M059J (cell line): Measurements from ENCODE around the gene ARRDC3. TPM values are rescaled to one million over a fixed set of nuclear protein-coding genes. Genes with fewer than 3 reads are reported as not detected.

Experiments used
- DNase-seq: peaks from one replicate; pipeline ENCODE4 v3.0.0-alpha.2; 2012; ENCODE audit warnings: low read depth
- total RNA-seq: library from RNA; depleted of rRNA; stranded (reverse); fragments of >200 nt; shearing (Covaris generic); gene quantifications from 2 replicates; pipeline ENCODE4 v1.2.3, GENCODE V29; 2014

Gene ARRDC3
- total RNA-seq, 1 experiment from 2014 or later: 60.2 TPM

DNA sequence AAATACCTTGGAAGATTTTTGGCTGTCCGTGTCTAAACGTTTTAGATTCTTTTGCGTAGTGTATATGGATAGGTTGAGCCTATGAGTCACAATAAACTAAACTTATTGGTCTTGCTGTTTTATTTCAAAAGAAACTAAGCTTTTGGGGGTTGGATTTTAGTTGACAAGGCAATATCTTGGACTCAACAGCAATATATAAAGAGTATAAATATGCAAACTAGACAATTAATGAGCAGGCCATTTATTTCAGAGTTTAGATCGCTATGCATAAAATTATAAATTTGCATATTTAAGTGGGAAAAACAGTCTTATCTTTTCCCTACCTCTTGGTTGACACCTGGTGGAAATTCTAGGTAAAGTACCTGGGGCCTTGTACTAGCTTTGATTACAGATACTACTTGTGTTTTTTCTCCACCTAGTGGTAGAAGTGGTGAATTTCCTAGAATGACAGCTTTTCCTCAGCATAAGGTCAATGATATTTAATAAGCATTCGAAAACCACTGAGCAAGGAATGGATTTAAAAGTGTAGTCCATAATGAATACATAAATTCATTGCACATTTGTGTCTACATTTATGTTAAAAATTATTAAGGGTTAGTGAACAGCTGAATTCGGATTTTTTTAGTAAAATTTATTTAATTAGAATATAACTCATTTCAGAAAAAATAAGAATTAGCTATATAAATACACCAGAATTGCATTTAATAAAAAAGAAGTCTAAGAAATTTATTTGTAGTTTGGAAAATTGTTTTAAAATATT, 1.7 kb upstream of the ARRDC3 start:
- peak; percentile 91 for DNase-seq

DNA sequence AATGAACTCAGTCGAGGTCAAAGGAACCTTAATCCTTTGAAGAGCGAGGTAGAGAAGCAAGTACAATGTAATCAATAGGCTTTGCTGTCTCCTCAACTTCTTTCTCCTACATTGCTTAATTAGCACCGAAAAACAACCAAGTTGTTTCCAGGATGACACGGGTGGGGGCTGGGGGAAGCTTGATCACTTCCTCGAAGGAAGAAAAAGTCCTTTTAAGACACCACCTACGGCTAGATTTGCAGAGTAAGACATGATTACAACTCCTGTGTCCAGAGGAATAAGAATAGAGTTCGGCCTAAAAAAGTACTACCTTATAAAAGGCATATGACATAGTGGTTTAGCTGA, 811 bp upstream of the ARRDC3 start:
- peak; percentile 49 for DNase-seq

- DNase-seq: peak; percentile 63
Measured at GRCh38 chr5:91382530-91383026, 539 bp downstream of the ARRDC3 start.

GRCh38 chr5:91381774-91382359, 1.2 kb downstream of the ARRDC3 start:
- DNase-seq: peak; percentile 89

DNA sequence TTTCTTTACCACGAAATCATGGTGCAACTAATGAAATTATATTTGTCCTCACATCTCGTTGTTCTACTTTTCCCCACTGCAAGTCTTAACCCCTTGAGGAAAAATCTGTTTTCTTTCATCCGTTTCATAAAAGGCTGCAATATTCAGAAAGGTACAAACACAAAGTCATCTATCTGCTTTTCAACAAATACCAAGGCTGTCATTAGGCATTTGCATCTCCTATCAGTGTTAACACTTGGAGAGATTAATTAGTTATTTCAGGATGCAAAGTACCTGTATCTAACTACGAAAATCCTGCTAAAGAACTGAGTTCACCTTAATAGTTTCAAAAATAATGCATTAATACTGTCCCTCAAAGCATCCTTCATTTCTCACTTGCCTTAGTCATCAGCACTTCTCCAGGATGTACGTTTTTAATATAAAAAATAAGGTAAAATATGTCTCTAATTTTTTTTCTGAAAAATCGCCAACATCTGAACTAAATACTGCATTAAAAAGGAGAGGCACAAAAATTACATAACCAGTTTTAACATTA, 1.8 kb downstream of the ARRDC3 start:
- no peak for DNase-seq

- peak; percentile 96 for DNase-seq
Measured at GRCh38 chr5:91380491-91381238, 2.5 kb downstream of the ARRDC3 start.

DNA sequence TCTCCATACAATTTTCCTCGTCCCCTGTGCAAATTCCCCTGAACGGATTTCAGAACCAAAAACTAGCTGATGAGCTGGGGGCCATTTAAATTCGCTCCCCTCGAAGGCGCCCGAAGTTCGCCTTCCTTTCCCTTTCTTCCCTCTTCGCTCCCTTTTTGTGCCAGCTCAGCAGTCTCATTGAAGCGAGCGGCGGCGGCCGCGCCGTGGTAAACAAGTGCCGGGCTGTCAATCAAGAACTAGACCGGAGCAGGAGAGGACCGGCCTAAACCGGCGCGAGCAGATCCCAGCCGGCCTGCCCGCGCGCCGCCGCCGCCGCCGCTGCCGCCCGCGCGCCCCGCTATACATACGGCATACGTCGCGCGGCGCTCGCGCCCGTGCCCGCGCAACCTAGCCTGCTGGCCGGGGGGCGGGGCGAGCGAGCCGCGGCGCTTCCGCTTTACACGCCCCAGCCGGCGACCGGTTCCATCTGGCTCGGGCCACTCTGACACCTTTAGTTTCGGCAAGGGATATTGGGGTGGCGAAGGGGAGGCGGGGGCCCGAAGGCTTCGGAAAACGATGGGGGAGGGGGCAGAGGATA, 3.1 kb downstream of the ARRDC3 start:
- DNase-seq: peak; percentile 91

DNA sequence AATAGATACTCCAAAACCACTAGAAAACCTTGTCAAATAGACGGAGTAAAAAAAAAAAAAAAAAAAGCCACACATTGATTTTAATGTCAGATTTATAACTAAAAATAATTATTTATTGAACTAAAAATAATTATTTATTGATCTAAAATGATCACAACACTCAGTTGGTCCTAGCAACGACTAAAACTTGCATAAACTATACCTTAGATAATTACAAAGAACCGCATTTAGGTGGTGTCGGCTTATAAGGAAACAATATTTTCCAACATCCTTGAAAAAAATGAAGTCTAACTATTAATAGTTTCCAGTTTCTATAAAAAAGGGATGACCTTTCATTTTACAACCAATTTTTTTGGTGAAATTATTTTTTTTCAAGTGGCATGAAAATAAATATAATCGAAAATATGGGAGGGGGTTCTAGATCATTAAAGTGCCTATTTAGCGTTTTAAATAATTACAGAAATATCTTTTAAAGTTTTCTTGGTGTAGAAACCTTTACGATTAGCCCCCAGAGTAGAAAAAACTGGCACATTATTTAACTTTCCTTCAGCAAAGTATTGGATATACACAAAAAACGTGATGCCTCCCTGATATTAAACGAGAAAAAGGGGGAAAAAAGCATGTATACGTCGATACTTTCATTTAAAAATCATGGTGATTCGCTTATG, 3.7 kb downstream of the ARRDC3 start:
- DNase-seq: no peak

DNA sequence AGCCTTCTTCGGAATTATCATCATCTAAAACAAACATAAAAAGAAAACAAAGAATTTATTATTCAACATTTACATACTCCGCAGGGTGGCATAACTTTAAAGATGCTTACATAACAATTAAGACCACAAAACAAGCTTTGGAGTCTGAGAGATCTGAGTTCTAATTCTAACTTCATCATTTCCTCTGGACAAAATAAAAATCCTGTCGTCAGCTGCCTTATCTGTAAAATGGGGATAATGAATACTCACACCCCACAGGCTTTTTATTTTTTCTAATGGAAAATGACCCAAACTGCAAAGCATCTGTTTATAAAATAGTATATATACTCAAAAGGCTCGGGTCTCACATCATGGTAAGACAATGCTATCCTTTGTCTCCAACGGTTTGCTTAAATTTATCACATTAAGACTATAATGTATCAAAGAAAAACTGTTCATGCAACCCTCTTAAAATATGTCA, 4.3 kb downstream of the ARRDC3 start:
- no peak for DNase-seq

GRCh38 chr5:91374893-91375520, 8.1 kb downstream of the ARRDC3 start:
- no peak for DNase-seq

GRCh38 chr5:91373600-91373999, 9.5 kb downstream of the ARRDC3 start:
- no peak for DNase-seq

DNA sequence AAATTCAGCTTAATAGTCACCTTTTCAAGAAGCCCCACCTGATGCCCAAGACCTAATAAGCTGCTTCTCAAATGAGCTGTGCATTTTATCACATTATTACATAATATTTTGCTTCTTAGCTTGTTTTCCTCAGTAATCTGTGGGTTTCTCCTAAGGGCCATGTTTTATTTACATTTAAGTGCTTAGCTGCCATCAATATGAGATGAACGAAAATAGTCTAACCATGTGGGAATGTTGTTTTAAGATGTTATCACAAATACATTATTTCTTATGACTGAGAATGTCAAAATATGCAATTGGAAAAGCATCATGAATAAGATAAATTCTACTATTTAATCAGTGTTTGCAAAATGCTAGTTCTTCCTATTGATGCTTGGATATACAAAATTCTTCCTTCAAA, 10.1 kb downstream of the ARRDC3 start:
- no peak for DNase-seq

GRCh38 chr5:91369480-91369879, 13.6 kb downstream of the ARRDC3 start:
- DNase-seq: no peak

DNA sequence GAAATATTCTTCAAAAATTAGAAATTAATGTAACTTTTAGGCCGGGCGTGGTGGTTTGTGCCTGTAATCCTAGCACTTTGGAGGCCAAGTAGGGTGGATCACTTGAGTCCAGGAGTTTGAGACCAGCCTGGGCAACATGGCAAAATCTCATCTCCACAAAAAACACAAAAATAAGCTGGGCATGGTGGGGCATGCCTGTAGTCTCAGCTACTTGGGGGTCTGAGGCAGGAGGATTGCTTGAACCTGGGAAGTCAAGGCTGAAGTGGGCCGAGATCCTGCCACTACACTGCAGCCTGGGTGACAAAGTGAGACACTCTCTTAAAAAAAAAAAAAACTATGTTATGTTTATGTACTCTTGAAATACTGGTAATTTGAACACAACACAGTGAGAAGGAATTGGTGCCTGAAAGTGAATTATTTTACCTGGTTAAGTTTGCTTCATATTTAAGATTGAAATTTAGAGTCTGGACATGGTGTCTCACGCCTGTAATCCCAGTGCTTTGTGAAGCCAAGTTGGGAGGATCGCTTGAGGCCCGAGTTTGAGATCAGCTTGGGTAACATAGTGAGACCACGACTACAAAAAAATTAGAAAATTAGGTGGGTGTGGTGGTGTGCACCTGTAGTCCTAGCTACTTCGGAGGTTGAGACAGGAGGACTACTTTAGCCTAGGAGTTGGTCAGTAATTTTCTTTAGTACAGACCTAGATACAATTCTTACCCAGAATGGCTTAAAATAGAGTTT, 15.0 kb downstream of the ARRDC3 start:
- no peak for DNase-seq

GRCh38 chr5:91367344-91367743, 15.8 kb downstream of the ARRDC3 start:
- DNase-seq: no peak

DNA sequence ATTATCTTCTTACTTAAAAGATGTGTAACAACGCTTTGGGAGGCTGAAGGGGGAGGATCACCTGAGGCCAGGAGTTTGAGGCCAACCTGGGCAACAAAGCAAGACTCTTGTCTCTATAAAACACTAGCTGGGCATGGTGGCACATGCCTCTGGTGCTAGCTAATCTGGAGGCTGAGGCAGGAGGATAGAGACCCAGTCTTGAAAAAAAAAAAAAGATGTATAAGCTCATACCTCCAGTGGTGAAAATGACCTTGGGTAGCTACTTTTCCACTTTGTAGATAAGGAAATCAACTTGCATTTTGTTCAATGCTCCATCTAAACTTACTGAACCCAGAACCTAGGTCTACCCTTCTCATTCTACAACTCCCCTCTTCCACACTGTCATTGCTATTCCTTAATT, 16.6 kb downstream of the ARRDC3 start:
- DNase-seq: no peak

DNA sequence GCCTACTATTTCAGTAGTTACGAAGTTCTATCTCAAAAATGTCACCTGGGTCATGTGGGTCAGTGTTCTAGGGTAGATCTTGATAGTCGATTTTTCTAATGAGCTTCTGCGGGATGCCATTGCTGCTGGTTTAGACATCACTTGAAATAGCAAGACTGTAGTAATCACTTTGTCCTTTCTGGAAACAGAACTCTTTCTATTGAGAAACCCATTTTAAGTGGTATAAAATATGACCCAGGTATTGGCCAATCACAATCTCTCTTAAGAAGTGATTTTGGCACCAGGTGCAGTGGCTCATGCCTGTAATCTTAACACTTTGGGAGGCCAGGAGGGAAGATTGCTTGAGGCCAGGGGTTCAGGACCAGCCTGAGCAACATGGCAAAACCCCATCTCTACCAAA, 17.6 kb downstream of the ARRDC3 start:
- no peak for DNase-seq

- no peak for DNase-seq
Measured at GRCh38 chr5:91362935-91363334, 20.2 kb downstream of the ARRDC3 start.

DNA sequence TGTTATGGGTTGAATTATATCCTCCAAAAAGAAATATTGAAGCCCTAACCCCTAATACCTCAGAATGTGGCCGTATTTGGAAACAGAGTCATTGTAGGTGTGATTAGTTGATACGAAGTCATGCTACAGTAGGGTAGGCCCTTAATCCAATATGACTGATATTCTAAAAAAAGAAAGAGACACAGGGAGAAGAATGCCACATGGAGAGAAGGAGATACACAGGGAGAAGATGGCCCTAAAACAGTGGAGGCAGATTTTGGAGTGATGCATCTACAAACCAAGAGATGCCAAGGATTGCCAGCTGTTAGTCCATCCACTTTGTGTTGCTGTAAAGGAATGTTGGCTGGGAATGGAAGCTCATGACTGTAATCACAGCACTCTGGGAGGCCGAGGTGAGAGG, 21.3 kb downstream of the ARRDC3 start:
- no peak for DNase-seq

- DNase-seq: peak; percentile 70
Measured at GRCh38 chr5:91361055-91361701, 21.9 kb downstream of the ARRDC3 start.
